HUES48 (cell line): Measurements from ENCODE around the gene ELF2.

ENCODE experiments used
- H3K27ac ChIP-seq: one replicate; pipeline ENCODE4 v1.7.0; 2013; ENCODE audit warnings: low read depth, low read length, inconsistent platforms
- H3K27me3 ChIP-seq: 2 replicates; pipeline ENCODE4 v1.6.1; 2013; ENCODE audit warnings: mild to moderate bottlenecking, low read length; ENCODE audit not compliant: control insufficient read depth, insufficient read depth
- H3K36me3 ChIP-seq: 2 replicates; pipeline ENCODE4 v1.6.1; 2013; ENCODE audit warnings: low read length; ENCODE audit not compliant: control insufficient read depth, insufficient read depth
- H3K4me1 ChIP-seq: 2 replicates; pipeline ENCODE4 v1.6.1; 2013; ENCODE audit warnings: mild to moderate bottlenecking, low read length; ENCODE audit not compliant: control insufficient read depth, insufficient read depth
- H3K4me3 ChIP-seq: 2 replicates; pipeline ENCODE4 v1.5.1; 2013; ENCODE audit warnings: mild to moderate bottlenecking, low read depth, low read length
- H3K9ac ChIP-seq: 2 replicates; pipeline ENCODE4 v1.6.1; 2013; ENCODE audit warnings: mild to moderate bottlenecking, low read depth, low read length, moderate library complexity
- H3K9me3 ChIP-seq: 2 replicates; pipeline ENCODE4 v1.6.1; 2013; ENCODE audit warnings: low read length; ENCODE audit not compliant: control insufficient read depth, insufficient read depth

ELF2 gene

DNA sequence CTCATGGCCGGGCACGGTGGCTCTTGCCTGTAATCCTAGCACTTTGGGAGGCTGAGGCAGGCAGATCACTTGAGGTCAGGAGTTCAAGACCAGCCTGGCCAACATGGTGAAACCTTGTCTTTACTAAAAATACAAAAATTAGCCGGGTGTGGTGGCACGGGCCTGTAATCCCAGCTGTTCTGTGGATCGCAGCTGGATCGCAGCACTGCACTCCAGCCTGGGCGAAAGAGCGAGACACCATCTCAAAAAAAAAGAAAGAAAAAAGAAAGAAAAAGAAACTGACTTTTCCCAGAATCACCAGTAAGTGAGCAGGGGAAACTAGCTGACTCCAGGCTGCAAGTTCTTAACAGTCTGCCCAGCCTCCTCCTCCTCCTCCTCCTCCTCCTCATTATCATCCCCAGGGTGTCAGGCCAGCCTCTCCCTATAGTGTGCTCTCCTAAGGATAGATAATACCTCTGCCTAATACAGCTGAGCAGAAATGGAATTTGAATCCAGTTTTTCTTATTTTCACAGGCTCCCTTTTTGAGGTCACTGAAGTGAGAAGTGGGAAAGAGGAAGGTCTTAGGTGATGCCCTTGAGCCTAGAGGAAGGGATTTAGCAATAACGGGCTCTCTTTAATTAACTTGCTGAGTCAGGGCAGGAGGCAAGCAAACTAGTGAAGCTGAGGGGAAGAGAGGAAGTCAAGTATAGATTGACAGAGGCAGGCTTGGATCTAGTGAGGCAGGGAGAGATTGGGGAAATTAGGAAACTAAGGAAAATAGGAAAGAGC lies 11.8 kb upstream of the ELF2 start:
- Histone ChIP-seq H3K9ac (no peak overlapping the region), H3K4me3 (no peak overlapping the region)

GRCh38 chr4:139184129-139184528 lies 7.1 kb upstream of the ELF2 start:
- Histone ChIP-seq H3K4me1 (peaks cover 12% of the 10 kb centered on the region), H3K27me3 (no peaks in the 10 kb centered on the region), H3K9me3 (no peaks in the 10 kb centered on the region), H3K9ac (no peak overlapping the region), H3K4me3 (no peak overlapping the region), H3K27ac (no peak overlapping the region), H3K36me3 (no peaks in the 10 kb centered on the region)

More for the DNA sequence above, 11.8 kb upstream of the ELF2 start:
- H3K27me3 ChIP-seq = no peaks in the 10 kb centered on the region
- H3K4me1 ChIP-seq = peaks cover 9% of the 10 kb centered on the region
- no peaks in the 10 kb centered on the region for H3K36me3 ChIP-seq
- no peaks in the 10 kb centered on the region for H3K9me3 ChIP-seq
- peak overlapping the region; percentile 42 for H3K27ac ChIP-seq

GRCh38 chr4:139177869-139178619 lies 1.0 kb upstream of the ELF2 start:
- H3K4me3 ChIP-seq = peak overlapping the region; percentile 99
- peaks cover 21% of the 10 kb centered on the region for H3K4me1 ChIP-seq
- H3K27ac ChIP-seq = peak overlapping the region; percentile 95
- peaks cover 14% of the 10 kb centered on the region for H3K27me3 ChIP-seq
- H3K36me3 ChIP-seq = no peaks in the 10 kb centered on the region
- H3K9ac ChIP-seq = peak overlapping the region; percentile 84
- no peaks in the 10 kb centered on the region for H3K9me3 ChIP-seq

DNA sequence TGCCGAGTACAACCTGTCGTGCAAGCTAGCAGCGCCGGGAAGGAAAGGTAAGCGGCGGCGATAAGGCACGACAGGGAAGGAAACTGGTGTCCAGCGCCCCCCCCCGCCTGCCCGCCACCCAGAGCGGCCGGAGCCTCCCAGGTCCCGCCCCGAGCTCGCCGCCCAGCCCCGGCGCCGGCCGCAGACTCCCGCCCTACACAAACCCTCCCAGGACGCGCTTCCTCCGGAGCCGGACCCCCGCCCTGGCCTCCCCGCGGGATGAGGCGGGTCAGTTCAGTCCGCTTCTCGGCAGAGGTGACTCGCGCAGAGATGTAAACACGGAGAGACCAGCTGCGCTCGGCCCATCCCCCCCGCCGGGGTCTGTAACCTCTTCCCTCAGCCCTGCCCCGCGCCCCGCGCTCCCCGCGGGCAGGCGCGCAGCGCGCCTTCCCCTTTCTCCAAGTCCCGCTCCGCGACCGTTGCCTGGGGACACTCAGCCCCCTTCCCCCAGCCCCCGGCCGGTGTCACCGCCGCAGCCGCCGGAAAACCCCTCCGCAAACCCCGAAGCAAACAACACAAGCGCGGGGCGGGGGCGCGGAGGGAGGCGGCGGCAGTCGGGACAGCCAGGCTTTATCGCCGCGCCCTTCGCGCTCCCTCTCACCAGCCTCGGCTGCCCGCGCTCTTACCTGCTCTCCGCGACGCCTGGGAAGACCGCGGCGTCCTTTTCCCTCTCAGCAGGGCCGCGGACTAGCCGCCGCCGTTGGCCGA lies 543 bp downstream of the ELF2 start:
- no peaks in the 10 kb centered on the region for H3K36me3 ChIP-seq
- H3K9me3 ChIP-seq = no peaks in the 10 kb centered on the region
- peak overlapping the region; percentile 97 for H3K27ac ChIP-seq
- H3K4me1 ChIP-seq = peaks cover 36% of the 10 kb centered on the region
- peaks cover 14% of the 10 kb centered on the region for H3K27me3 ChIP-seq
- peak overlapping the region; percentile 86 for H3K9ac ChIP-seq
- H3K4me3 ChIP-seq = peak overlapping the region; percentile 99

DNA sequence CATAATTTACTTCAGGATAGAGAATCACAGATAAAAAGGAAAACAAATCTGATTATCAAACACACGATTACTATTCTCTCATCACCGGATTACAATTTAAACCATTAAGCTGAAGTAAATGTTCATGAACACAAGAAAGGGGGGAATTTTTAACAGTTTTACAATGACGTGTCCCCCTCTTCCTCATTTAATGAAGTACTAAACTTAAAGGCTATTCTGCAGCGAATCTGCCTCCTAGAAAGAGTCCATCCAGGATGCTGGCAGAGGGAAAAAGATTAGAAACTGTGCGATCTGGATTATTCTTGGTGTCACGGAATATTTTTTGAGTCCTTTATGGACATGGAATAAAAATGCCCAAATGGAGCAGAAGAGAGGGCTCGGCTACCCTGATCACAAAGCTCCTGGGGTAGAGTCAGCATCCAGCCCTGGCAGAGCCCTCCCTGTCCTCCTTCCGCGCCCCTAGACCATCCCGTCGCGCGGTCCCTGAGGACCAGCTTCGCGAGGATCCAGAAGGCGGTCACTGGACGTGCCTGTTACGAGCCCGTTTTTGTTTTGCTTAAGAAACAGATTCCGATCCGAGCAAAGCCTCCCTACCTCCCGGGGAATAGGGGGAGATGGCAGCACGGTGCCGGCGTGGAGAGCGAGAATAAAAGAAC lies 1.2 kb downstream of the ELF2 start:
- H3K4me1 ChIP-seq = peaks cover 36% of the 10 kb centered on the region
- H3K9ac ChIP-seq = peak overlapping the region; percentile 86
- peak overlapping the region; percentile 99 for H3K4me3 ChIP-seq
- H3K9me3 ChIP-seq = no peaks in the 10 kb centered on the region
- H3K27ac ChIP-seq = peak overlapping the region; percentile 97
- peaks cover 14% of the 10 kb centered on the region for H3K27me3 ChIP-seq
- no peaks in the 10 kb centered on the region for H3K36me3 ChIP-seq

DNA sequence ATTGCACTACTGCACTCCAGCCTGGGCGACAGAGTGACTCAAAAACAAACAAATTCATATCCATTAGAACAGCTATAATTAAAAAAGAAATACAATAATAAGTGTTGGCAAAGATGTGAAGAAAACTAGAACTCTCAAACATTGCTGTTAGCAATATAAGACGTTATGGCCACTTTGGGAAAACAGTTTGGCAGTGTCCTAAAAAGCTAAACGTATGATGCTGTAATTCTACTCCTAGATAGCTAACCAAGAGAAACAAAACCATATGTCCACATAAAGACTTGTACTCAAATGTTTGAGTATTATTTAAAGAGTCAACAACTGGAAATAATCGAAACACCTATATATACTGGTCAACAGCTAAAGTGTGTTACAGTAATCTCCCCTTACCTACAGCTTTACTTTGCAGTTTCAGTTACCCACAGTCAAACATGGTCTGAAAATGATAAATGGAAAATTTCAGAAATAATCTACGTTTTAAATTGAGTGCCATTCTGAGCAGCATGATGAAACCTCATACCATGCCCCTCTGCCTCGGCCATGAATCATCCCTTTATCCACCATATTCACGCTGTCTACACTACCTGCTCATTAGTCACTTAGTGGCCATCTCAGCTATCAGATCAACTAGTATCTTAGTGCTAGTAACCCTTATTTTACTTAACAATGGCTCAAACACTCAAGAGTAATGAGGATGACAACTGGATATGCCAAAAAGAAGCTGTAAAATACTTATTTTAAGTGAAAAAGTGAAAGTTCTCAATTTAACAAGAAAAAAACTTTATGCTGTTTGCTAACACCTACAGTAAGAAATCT lies 4.9 kb downstream of the ELF2 start:
- H3K4me1 ChIP-seq = peaks cover 47% of the 10 kb centered on the region
- peak overlapping the region; percentile 76 for H3K27ac ChIP-seq
- H3K9ac ChIP-seq = no peak overlapping the region
- peak overlapping the region; percentile 32; the same call in 1 of the 2 replicates for H3K4me3 ChIP-seq
- H3K27me3 ChIP-seq = peaks cover 14% of the 10 kb centered on the region
- H3K9me3 ChIP-seq = no peaks in the 10 kb centered on the region
- H3K36me3 ChIP-seq = no peaks in the 10 kb centered on the region

- Histone ChIP-seq H3K4me3 (no peak overlapping the region), H3K36me3 (no peaks in the 10 kb centered on the region), H3K27ac (no peak overlapping the region), H3K27me3 (peaks cover 14% of the 10 kb centered on the region), H3K4me1 (peaks cover 46% of the 10 kb centered on the region), H3K9ac (no peak overlapping the region), H3K9me3 (no peaks in the 10 kb centered on the region)
Observed at GRCh38 chr4:139170932-139171331, 6.1 kb downstream of the ELF2 start.

DNA sequence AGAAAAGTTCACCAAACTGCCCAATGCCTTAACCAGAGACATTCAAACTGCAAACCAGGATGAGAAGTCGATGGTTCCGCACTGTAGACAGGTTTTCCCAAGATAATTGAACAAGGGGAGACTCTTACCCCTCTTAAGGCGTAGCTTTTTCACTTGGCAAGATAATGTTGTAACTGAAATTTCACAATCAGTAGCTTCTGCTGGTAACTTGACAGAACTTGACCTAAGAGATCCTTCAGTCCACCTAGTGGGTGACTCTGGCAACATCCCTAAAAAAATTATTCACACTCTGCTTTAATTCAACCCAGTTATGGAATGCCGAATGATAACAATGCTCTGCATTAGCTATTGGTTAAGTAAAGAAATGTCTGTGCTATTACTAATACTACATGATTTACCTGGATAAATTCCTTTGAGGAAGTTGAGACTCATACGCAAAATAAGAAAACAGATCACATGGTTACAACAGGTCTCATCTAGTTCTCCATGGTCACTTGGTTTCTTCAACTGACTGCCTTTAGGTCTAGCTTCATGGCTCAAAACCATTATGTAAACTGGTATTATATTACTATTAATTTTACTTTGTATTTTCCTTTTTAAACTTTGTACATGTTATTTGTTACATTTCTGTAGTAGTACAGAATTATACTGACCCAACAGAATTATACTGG lies 9.1 kb downstream of the ELF2 start:
- no peaks in the 10 kb centered on the region for H3K36me3 ChIP-seq
- H3K27ac ChIP-seq = peak overlapping the region; percentile 17
- no peaks in the 10 kb centered on the region for H3K9me3 ChIP-seq
- no peak overlapping the region for H3K9ac ChIP-seq
- H3K4me1 ChIP-seq = peaks cover 31% of the 10 kb centered on the region
- H3K4me3 ChIP-seq = no peak overlapping the region
- H3K27me3 ChIP-seq = no peaks in the 10 kb centered on the region

- Histone ChIP-seq H3K4me1 (peaks cover 28% of the 10 kb centered on the region), H3K4me3 (no peak overlapping the region), H3K27ac (no peak overlapping the region), H3K9ac (no peak overlapping the region), H3K27me3 (no peaks in the 10 kb centered on the region), H3K9me3 (no peaks in the 10 kb centered on the region), H3K36me3 (no peaks in the 10 kb centered on the region)
Observed at GRCh38 chr4:139164731-139165130, 12.3 kb downstream of the ELF2 start.
